B cell (primary cell): ENCODE measurements around the gene SLC39A3.

ENCODE experiments used
- EZH2 ChIP-seq: IDR thresholded peaks from 2 replicates; pipeline ENCODE4 v1.6.1; 2012; ENCODE audit warnings: borderline replicate concordance, low read depth, mild to moderate bottlenecking, moderate library complexity, low read length; ENCODE audit not compliant: insufficient read depth, poor library complexity, severe bottlenecking
- TF ChIP-seq, protein P1 (sequence below): fragments of 200-600 bp; IDR thresholded peaks from one replicate; pipeline ENCODE4 v1.8.0; 2022; ENCODE audit warnings: antibody characterized with exemption, mild to moderate bottlenecking

DNA sequence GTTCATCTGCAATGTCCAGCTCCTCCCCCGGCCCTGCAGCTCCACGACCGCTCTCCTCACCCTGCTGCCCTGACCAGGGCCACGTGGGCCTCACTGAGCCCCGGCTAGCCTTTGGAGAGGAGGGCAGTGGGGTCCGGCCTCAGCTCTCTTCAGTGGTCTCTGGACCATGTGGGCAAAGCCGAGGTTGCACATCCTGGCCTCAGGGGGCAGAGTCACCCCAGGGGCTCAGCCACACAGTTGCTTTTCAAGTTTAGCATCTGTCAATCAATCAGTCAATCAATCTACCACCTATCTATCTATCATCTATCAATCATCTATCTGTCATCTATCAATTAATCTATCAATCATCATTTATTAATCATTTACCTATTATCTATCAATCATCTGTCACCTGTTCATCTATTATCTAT lies 15.7 kb downstream of the SLC39A3 start:
- TF ChIP-seq, protein P1, sequence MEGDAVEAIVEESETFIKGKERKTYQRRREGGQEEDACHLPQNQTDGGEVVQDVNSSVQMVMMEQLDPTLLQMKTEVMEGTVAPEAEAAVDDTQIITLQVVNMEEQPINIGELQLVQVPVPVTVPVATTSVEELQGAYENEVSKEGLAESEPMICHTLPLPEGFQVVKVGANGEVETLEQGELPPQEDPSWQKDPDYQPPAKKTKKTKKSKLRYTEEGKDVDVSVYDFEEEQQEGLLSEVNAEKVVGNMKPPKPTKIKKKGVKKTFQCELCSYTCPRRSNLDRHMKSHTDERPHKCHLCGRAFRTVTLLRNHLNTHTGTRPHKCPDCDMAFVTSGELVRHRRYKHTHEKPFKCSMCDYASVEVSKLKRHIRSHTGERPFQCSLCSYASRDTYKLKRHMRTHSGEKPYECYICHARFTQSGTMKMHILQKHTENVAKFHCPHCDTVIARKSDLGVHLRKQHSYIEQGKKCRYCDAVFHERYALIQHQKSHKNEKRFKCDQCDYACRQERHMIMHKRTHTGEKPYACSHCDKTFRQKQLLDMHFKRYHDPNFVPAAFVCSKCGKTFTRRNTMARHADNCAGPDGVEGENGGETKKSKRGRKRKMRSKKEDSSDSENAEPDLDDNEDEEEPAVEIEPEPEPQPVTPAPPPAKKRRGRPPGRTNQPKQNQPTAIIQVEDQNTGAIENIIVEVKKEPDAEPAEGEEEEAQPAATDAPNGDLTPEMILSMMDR, result no peak
- TF ChIP-seq EZH2, result no peak
